Measurements from ENCODE around the gene PRKCQ.
"Not testable (repeated sequence)": the region's sequence is repeated elsewhere in the genome, so short reads cannot be mapped to it uniquely, and the experiment has no call there.

The PRKCQ gene

GRCh38 chr10:6487920-6488319, 92.2 kb downstream of the PRKCQ start:
- no peak for DNase-seq

- no peak for DNase-seq
Measured at GRCh38 chr10:6486309-6486708, 93.8 kb downstream of the PRKCQ start.

DNA sequence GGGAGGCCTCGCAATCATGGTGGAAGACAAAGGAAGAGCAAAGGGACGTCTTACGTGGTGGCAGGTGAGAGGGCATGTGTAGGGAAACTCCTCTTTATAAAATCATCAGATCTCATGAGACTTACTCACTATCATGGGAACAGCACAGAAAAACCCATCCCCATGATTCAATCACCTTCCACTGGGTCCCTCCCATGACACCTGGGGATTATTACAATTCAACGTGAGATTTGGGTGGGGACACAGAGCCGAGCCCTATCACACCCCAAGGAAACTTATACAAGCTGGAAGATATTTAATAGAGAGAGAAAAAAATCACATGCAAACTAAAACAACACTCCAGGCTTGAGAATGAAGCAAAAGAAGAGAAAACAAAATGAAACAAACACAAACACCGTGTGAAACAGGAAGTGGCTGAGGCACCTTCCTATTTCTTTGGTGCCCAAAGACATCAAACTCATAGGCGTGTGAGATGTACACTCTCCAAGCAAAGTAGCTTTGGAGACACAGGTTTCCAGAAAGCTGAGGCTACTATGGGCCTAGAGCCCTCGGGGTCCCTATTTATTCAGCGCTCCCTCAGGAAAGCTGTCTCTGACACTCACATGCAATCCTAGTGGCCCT, 97.2 kb downstream of the PRKCQ start:
- DNase-seq, result no peak

- no peak for DNase-seq
Measured at GRCh38 chr10:6478722-6479121, 101.4 kb downstream of the PRKCQ start.

- no peak for DNase-seq
Measured at GRCh38 chr10:6476989-6477388, 103.1 kb downstream of the PRKCQ start.

DNA sequence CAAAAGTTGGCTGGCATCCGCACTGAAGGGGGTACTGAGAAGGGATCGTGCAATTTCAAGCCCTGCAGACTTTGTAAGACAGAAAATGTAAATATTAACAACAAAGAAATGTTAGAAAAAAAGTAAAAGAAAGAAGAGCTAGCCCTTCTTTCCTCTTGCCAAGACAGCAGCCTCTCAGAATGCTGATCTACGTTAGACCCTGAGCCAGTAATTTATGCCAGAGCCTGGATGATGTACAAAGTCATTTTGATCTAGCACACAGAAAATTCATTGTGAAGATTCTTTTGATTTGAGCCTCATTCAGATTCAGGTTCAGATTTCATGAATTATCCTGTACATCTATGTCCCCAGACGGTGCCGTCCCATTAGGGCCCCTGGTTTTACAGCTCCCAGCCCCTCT, 105.2 kb downstream of the PRKCQ start:
- no peak for DNase-seq

- peak; percentile 1 for DNase-seq
Measured at GRCh38 chr10:6473901-6474370, 106.1 kb downstream of the PRKCQ start.

DNA sequence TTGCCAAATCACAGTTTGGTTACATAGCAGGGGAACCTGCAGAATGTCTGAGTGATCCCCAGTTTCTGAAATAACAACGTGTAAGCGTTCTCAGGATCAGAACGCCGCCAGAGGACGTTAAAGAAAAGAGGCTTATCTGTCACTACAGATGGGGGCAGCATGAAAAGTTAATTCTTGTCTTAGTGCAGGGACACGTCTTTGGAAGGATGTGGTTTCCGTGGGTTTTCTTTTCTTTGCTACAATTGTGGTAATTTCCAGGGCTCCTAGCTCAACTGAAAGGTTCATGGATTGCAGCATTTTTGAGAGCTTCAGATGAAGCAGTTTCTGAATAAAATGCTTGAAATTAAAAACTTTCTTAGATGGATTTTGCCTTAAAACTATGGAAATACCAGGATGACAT, 106.6 kb downstream of the PRKCQ start:
- DNase-seq, result no peak

DNA sequence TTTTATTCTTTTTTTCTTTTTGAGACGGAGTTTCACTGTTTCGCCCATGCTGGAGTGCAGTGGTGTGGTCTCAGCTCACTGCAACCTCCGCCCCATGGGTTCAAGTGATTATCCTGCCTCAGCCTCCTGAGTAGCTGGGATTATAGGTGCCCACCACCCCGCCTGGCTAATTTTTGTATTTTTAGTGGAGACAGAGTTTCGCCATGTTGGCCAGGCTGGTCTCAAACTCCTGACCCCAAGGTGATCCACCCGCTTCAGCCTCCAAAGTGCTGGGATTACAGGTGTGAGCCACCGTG, 107.4 kb downstream of the PRKCQ start:
- DNase-seq, result not testable (repeated sequence)

- no peak for DNase-seq
Measured at GRCh38 chr10:6470894-6471618, 109.0 kb downstream of the PRKCQ start.

DNA sequence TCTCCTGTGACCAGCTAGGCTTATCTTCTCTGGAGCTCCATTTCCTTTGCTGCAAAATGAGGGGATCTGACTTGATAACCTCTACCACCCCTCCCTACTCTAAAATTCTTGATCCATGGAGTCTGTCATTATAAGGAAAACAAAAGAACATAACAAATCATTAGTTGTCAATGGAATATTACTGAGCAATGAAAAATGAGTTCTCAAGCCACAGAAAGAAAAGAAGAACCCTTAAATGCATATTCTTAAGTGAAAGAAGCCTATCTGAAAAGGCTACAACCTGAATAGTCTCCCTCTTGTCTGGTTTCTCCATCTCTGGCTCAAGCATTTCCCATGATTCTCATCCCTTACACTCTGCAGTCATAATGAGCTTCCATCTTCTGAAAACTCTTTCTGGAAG, 110.4 kb downstream of the PRKCQ start:
- DNase-seq, result no peak

GRCh38 chr10:6465854-6466601, 114.0 kb downstream of the PRKCQ start:
- no peak for DNase-seq

GRCh38 chr10:6465437-6465836, 114.6 kb downstream of the PRKCQ start:
- no peak for DNase-seq

- DNase-seq, result no peak
Measured at GRCh38 chr10:6464862-6465430, 115.1 kb downstream of the PRKCQ start.

DNA sequence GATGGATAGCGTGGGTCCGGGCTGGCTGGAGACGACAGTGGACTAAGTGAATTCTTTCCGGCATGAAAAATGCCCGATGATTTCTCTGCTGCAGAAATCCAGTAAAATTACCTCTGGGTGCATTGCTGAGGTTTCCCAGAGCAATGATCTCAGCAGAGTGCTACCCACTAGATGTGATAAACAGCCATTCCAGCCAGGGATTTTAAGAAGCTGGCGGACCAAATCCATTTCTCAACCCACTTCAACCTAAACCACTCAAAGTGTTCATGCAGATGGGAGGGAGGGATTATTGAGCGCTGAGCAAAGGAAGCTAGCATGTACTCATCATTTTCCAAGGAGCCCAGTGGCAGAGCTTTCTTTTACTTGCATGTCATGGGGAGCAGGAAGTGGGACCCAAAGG, 116.7 kb downstream of the PRKCQ start:
- no peak for DNase-seq

- no peak for DNase-seq
Measured at GRCh38 chr10:6461961-6462360, 118.1 kb downstream of the PRKCQ start.

GRCh38 chr10:6460861-6461409, 119.1 kb downstream of the PRKCQ start:
- no peak for DNase-seq

DNA sequence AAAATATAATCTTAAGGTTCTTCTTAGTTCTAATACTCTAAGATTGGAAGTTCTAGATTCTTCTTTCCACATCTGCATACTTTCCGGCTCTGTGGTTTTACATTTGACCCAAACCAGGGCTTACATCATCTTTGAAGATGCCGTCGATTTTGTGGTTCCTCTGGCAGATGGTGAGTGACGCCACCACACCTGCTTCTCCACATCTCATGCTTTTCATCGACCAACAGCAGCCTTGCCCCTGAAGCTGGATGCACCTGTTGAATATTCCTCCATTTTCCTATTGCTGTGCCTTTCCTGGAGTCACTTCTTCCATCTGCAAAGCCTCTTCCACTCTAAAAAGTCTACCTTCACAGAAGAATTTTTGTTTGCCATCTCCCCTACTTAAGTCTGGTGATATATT, 121.3 kb downstream of the PRKCQ start:
- no peak for DNase-seq

DNA sequence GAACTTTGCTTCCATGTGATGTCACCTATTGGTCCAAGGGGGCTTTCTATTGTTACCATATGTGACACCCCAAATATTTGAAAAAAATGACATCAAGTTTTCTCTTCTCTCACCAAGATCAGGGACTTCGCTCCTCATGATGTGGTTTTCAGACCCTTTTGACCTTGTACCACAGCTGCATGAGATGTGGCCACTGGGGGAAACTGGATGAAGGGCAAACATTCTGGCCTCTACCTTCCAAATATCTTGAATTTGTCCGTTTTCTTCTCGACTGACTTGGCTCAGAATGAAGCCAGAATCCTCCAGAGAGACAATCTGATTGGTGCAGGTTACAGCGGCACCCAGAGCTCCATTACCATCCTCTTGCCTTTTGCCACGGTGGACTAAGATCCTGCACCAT, 122.7 kb downstream of the PRKCQ start:
- no peak for DNase-seq

GRCh38 chr10:6456067-6456466, 124.0 kb downstream of the PRKCQ start:
- DNase-seq, result no peak

- DNase-seq, result no peak
Measured at GRCh38 chr10:6455592-6455991, 124.5 kb downstream of the PRKCQ start.

DNA sequence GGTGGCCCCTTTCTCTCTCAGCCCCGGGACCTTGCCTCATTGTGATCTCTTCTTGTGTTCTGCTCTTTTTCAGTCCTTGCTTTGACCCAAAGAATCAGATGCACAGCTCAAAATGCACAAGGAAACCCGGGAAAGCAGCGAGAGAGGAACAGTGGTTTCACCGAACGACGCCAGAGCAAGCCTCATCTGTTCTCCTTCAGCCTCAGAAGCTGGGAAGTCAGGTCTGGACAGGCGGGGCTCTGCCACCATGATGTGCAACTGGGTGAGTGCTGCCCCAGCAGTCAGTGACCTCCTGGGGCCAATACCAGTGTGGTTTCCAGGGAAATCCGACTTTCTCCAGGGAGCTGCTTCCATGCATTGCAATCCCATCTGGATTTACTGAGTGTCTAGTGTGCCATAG, 133.4 kb downstream of the PRKCQ start:
- no peak for DNase-seq

DNA sequence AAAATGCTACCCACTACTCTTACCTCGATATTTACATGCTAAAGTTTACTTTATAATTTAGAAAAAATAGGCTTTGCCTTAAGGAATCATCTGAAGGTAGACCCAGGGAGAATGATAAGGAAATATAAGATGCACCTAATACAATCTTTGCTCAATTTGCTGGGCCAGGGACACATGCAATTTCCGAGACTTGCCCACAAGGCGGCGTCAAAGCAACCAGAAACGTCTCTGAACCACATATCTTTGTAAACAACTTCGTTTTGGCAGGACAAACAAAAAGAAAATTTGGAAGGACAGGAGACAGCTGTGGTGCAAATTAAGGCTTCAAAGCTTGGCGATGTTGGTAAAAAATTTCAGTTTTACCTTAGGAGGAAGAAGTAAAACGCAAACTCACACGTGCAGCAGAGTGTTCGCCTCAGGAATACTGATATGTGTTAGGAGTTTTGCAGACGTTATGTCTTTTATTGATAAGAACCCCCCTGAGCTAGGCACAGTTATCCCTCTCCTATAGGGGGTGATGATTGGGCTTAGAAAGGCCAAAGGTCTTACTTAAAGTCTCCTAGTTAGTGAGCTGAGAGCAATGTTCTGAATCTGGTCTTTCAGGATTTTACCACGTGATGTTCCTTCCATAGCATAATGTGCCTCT, 134.3 kb downstream of the PRKCQ start:
- DNase-seq, result peak; percentile 6
